Caco-2 (cell line): ENCODE measurements around the gene MIER3. TPM values are rescaled to one million over a fixed set of nuclear protein-coding genes. Genes with fewer than 3 reads are reported as not detected.

Experiments used
- BruUV-seq: library from RNA; stranded (reverse); fragments of 400-500 nt; replicated peaks from 2 replicates; lab custom pipeline; 2021; lab: Mats Ljungman, UMichigan
- CTCF ChIA-PET: fragments of 300-600 bp; sonication (Branson Sonifier 250); formaldehyde crosslinking; loops from one replicate; lab custom pipeline; 2022; ENCODE audit warnings: antibody characterized with exemption; lab: Charles Lee
- POLR2A ChIA-PET: fragments of 300-600 bp; sonication (Branson Sonifier 250); formaldehyde crosslinking; loops from one replicate; lab custom pipeline; 2022; ENCODE audit warnings: antibody characterized with exemption; lab: Charles Lee
- DNase-seq, 2 experiments: peaks; one replicate each; pipeline versions ENCODE4 v3.0.0 to v3.0.0-alpha.2; 2020 to 2022
- H3K27me3 ChIP-seq: replicated peaks from 2 replicates; pipeline ENCODE4 v1.6.0; 2011; ENCODE audit warnings: low read length; ENCODE audit not compliant: control insufficient read depth, insufficient read depth
- H3K36me3 ChIP-seq: 2 replicates; pipeline ENCODE4 v1.5.1; 2011; ENCODE audit warnings: low read length; ENCODE audit not compliant: control insufficient read depth, insufficient read depth
- H3K4me1 ChIP-seq: fragments of 250-450 bp; sonication (Bioruptor Pico); 2 replicates; pipeline ENCODE4 v1.5.1; 2020; ENCODE audit warnings: mild to moderate bottlenecking
- H3K4me3 ChIP-seq: 2 replicates; pipeline ENCODE4 v1.5.1; 2011; ENCODE audit warnings: low read depth, mild to moderate bottlenecking, control low read depth, low read length
- H3K9me3 ChIP-seq: fragments of 250-450 bp; sonication (Bioruptor Pico); 2 replicates; pipeline ENCODE4 v1.5.1; 2020; ENCODE audit warnings: mild to moderate bottlenecking, moderate library complexity
- H3K27ac Mint-ChIP-seq: one replicate; pipeline ENCODE4 v1.8.0; 2022; ENCODE audit warnings: mixed read lengths; ENCODE audit not compliant: unreplicated experiment
- H3K27me3 Mint-ChIP-seq: one replicate; pipeline ENCODE4 v1.8.0; 2022; ENCODE audit warnings: mixed read lengths; ENCODE audit not compliant: insufficient read depth, unreplicated experiment
- H3K36me3 Mint-ChIP-seq: one replicate; pipeline ENCODE4 v1.8.0; 2022; ENCODE audit warnings: mild to moderate bottlenecking, mixed read lengths; ENCODE audit not compliant: insufficient read depth, unreplicated experiment
- H3K4me1 Mint-ChIP-seq: one replicate; pipeline ENCODE4 v1.8.0; 2022; ENCODE audit warnings: low read depth, mixed read lengths; ENCODE audit not compliant: unreplicated experiment
- H3K4me3 Mint-ChIP-seq: one replicate; pipeline ENCODE4 v1.8.0; 2022; ENCODE audit warnings: mild to moderate bottlenecking, moderate library complexity, mixed read lengths; ENCODE audit not compliant: unreplicated experiment
- H3K9me3 Mint-ChIP-seq: one replicate; pipeline ENCODE4 v1.8.0; 2022; ENCODE audit warnings: mixed read lengths; ENCODE audit not compliant: unreplicated experiment
- CTCF ChIP-seq, 2 experiments: fragments of 200-600 bp in 1 of 2; IDR thresholded peaks; 1 replicate in 1 of 2; 2 replicates in 1 of 2; pipeline versions ENCODE4 v1.5.1 to v1.8.0; 2011 to 2022; ENCODE audit warnings: antibody characterized with exemption in 1 of 2, control low read depth in 1 of 2, inconsistent platforms in 1 of 2, low read depth in 1 of 2, low read length in 1 of 2, mild to moderate bottlenecking in 1 of 2, moderate library complexity in 1 of 2; ENCODE audit not compliant: insufficient read depth in 1 of 2, severe bottlenecking in 1 of 2, unreplicated experiment in 1 of 2
- intact Hi-C: fragments of 100-400 bp; cut with micrococcal nuclease; formaldehyde crosslinking; loops from one replicate; pipeline ENCODE4 v1.10.0; 2022; ENCODE audit not compliant: unreplicated experiment
- total RNA-seq: library from RNA; stranded (reverse); gene quantifications from 2 replicates; pipeline ENCODE4 v1.2.3, GENCODE V29; 2022

The MIER3 gene
- total RNA-seq, 1 experiment from 2014 or later, result 52.7 TPM

GRCh38 chr5:56989676-56990075 lies 37.8 kb upstream of the MIER3 start:
- no peaks in the 10 kb centered on the region for H3K27me3 ChIP-seq
- DNase-seq, result no peak
- H3K36me3 Mint-ChIP-seq, result no peaks in the 10 kb centered on the region
- H3K36me3 ChIP-seq, result no peaks in the 10 kb centered on the region
- H3K4me1 Mint-ChIP-seq, result no peaks in the 10 kb centered on the region
- CTCF ChIA-PET, result no interaction called here
- no TSS peak for BruUV-seq
- H3K9me3 Mint-ChIP-seq, result no peaks in the 10 kb centered on the region
- H3K4me3 Mint-ChIP-seq, result no peak overlapping the region
- H3K4me1 ChIP-seq, result peaks cover 2% of the 10 kb centered on the region
- no peaks in the 10 kb centered on the region for H3K27me3 Mint-ChIP-seq
- intact Hi-C loops, result no loop called here
- H3K4me3 ChIP-seq, result no peak overlapping the region
- no peak overlapping the region for H3K27ac Mint-ChIP-seq
- TF ChIP-seq CTCF (IDR thresholded peaks at IDR 0.05; ENCODE audit: insufficient read depth in 1 of 2, low read depth in 1 of 2, low read length in 1 of 2, severe bottlenecking in 1 of 2, unreplicated experiment in 1 of 2), result no peak
- POLR2A ChIA-PET, result no interaction called here
- no peaks in the 10 kb centered on the region for H3K9me3 ChIP-seq

- Histone ChIP-seq H3K4me3 (no peak overlapping the region), H3K9me3 (no peaks in the 10 kb centered on the region), H3K36me3 (no peaks in the 10 kb centered on the region), H3K27me3 (no peaks in the 10 kb centered on the region), H3K4me1 (peaks cover 9% of the 10 kb centered on the region)
- Mint-ChIP-seq H3K4me3 (no peak overlapping the region), H3K27ac (no peak overlapping the region), H3K27me3 (no peaks in the 10 kb centered on the region), H3K4me1 (peaks cover 7% of the 10 kb centered on the region), H3K36me3 (no peaks in the 10 kb centered on the region), H3K9me3 (no peaks in the 10 kb centered on the region)
- no peak for TF ChIP-seq CTCF (IDR thresholded peaks at IDR 0.05; ENCODE audit: insufficient read depth in 1 of 2, low read depth in 1 of 2, low read length in 1 of 2, severe bottlenecking in 1 of 2, unreplicated experiment in 1 of 2)
- CTCF ChIA-PET, result no interaction called here
- DNase-seq, result no peak
- no TSS peak for BruUV-seq
- POLR2A ChIA-PET, result no interaction called here
- intact Hi-C loops, result no loop called here
Measured at GRCh38 chr5:56988490-56988889, 36.6 kb upstream of the MIER3 start.

- Histone ChIP-seq H3K4me3 (no peak overlapping the region), H3K36me3 (no peaks in the 10 kb centered on the region), H3K27me3 (no peaks in the 10 kb centered on the region), H3K4me1 (peaks cover 15% of the 10 kb centered on the region), H3K9me3 (no peaks in the 10 kb centered on the region)
- CTCF ChIA-PET, result interaction anchor here (0.6 kb wide), 1 partner anchor 18 kb away, joined by 4 read pairs; no protein-coding TSS in a partner anchor
- no peak overlapping the region for H3K27ac Mint-ChIP-seq
- DNase-seq, result no peak
- no peaks in the 10 kb centered on the region for H3K36me3 Mint-ChIP-seq
- intact Hi-C loops, result no loop called here
- no peaks in the 10 kb centered on the region for H3K9me3 Mint-ChIP-seq
- H3K27me3 Mint-ChIP-seq, result no peaks in the 10 kb centered on the region
- peaks cover 9% of the 10 kb centered on the region for H3K4me1 Mint-ChIP-seq
- POLR2A ChIA-PET, result no interaction called here
- no TSS peak for BruUV-seq
- H3K4me3 Mint-ChIP-seq, result no peak overlapping the region
- no peak for TF ChIP-seq CTCF (IDR thresholded peaks at IDR 0.05; ENCODE audit: insufficient read depth in 1 of 2, low read depth in 1 of 2, low read length in 1 of 2, severe bottlenecking in 1 of 2, unreplicated experiment in 1 of 2)
Measured at GRCh38 chr5:56987171-56987570, 35.2 kb upstream of the MIER3 start.
